Activated T-cell treated with anti-CD3 and anti-CD28 coated beads, Interleukin-2, amount 50 U/mL, for 72 hours (primary cell): ENCODE data around the gene OR2W3. TPM values are rescaled to one million over a fixed set of nuclear protein-coding genes. Genes with fewer than 3 reads are reported as not detected.

Source experiments
- ATAC-seq, 2 donors: fragments of 150-1000 bp; cut with Tn5 transposase; replicated peaks in 1 of 2; 2 replicates each; pipeline ENCODE4 v1.10.0; 2021; ENCODE audit warnings: moderate library complexity in 2 of 2, mild to moderate bottlenecking in 1 of 2
- DNase-seq, 2 donors: peaks; one replicate each; pipeline ENCODE4 v3.0.0; 2021 to 2022; ENCODE audit warnings: mixed read lengths in 1 of 2
- H3K27ac Mint-ChIP-seq: one replicate; pipeline ENCODE4 v1.8.0; 2022; ENCODE audit warnings: mild to moderate bottlenecking, moderate library complexity, mixed read lengths
- H3K27me3 Mint-ChIP-seq: one replicate; pipeline ENCODE4 v1.8.0; 2022; ENCODE audit warnings: low read depth, mixed read lengths
- H3K36me3 Mint-ChIP-seq, 2 donors: one replicate each; pipeline ENCODE4 v1.8.0; 2022; ENCODE audit warnings: mixed read lengths in 2 of 2, mild to moderate bottlenecking in 1 of 2; ENCODE audit not compliant: insufficient read depth in 2 of 2
- H3K4me1 Mint-ChIP-seq: one replicate; pipeline ENCODE4 v1.8.0; 2022; ENCODE audit warnings: low read depth, mixed read lengths
- H3K4me3 Mint-ChIP-seq, 2 donors: one replicate each; pipeline ENCODE4 v1.8.0; 2022; ENCODE audit warnings: mild to moderate bottlenecking in 2 of 2, mixed read lengths in 2 of 2, moderate library complexity in 2 of 2
- H3K9me3 Mint-ChIP-seq, 2 donors: one replicate each; pipeline ENCODE4 v1.8.0; 2022; ENCODE audit warnings: mixed read lengths in 2 of 2
- total RNA-seq, 2 donors: library from RNA; stranded (reverse); gene quantifications; one replicate each; pipeline ENCODE4 v1.2.3, GENCODE V29; 2022

The OR2W3 gene
- total RNA-seq, 2 donors from 2014 or later = not detected

DNA sequence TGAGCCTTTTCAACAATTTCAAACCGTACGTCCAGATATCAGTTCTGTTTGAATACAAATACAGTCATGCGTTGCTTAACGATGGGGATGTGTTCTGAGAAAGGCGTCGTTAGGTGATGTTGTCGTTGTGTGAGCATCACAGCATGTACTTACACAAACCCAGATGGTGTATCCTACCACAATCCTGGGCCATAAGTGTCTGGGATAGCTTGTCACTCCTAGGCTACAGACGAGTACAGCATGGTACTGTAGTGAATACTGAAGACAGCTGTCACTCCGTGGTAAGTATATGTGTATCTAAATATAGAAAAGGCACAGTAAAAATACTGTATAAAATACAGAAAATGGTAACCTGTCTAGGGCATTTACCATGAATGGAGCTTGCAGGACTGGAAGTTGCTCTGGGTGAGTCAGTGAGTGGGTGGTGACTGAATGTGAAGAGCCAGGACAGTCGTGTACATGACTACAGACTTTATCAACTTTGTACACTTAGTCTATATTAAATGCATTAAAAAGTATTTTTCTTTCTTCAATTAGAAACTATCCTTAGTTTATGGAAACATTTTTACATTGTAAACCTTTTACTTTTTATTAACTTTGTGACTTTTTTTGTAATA, 10.5 kb upstream of the OR2W3 start:
- no peak for ATAC-seq

DNA sequence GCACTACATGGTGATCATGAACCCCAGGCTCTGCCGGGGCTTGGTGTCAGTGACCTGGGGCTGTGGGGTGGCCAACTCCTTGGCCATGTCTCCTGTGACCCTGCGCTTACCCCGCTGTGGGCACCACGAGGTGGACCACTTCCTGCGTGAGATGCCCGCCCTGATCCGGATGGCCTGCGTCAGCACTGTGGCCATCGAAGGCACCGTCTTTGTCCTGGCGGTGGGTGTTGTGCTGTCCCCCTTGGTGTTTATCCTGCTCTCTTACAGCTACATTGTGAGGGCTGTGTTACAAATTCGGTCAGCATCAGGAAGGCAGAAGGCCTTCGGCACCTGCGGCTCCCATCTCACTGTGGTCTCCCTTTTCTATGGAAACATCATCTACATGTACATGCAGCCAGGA, 589 bp downstream of the OR2W3 start:
- Mint-ChIP-seq H3K27me3 (peaks cover 6% of the 10 kb centered on the region), H3K4me1 (no peaks in the 10 kb centered on the region), H3K36me3 (peaks cover 0 to 2% of the 10 kb centered on the region in 2 donors), H3K4me3 (no peak overlapping the region), H3K27ac (no peak overlapping the region), H3K9me3 (peaks cover 2 to 4% of the 10 kb centered on the region in 2 donors)
- no peak for DNase-seq
- no peak for ATAC-seq

More for the DNA sequence above, 10.5 kb upstream of the OR2W3 start:
- Mint-ChIP-seq H3K9me3 (no peaks in the 10 kb centered on the region), H3K36me3 (no peaks in the 10 kb centered on the region), H3K27me3 (no peaks in the 10 kb centered on the region), H3K4me3 (no peak overlapping the region), H3K27ac (no peak overlapping the region), H3K4me1 (no peaks in the 10 kb centered on the region)
- DNase-seq = no peak

DNA sequence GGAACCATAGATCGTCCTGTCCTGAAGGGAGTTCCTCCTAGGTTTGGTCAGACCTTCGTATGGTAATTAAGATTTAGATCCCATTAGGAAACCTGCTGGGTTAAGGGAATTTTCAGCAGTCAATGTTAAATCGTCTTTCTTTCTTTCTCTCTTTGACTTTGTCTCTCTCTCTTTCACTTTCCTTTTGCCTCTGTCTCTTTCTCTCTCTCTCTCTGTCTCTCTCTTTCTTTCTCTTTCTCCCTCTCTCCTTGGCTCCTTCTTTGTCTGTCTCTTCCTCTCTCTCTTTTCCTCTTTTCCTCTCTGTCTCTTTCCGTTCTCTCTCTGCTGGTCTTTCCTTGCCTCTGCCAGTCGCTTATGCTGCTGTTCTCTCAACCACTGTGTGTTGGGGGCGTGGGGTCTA, 8.7 kb downstream of the OR2W3 start:
- H3K4me1 Mint-ChIP-seq = peaks cover 27% of the 10 kb centered on the region
- ATAC-seq (no peak), DNase-seq (no peak)
- H3K36me3 Mint-ChIP-seq = peaks cover 5 to 8% of the 10 kb centered on the region in 2 donors
- peak overlapping the region in 1 of 2 donors; percentile 12 for H3K4me3 Mint-ChIP-seq
- no peak overlapping the region for H3K27ac Mint-ChIP-seq
- no peaks in the 10 kb centered on the region for H3K27me3 Mint-ChIP-seq
- peaks cover 6 to 12% of the 10 kb centered on the region in 2 donors for H3K9me3 Mint-ChIP-seq

DNA sequence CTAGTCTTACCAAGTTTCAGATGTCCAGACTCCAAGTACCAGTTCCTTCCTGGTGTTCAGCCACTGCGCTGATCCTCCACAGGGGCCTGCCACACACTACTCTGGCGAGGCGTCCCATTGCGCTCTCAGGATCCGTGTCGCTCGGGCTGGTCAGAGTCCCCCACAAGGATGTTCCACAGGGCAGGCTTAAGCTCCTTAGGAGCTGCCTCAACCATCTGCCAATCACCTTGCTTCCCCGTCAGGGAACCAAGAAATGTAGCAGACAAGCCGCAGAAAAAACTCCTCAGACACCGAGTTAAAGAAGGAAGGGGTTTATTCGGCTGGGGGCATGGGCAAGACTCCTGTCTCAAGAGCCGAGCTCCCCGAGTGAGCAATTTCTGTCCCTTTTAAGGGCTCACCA, 9.8 kb downstream of the OR2W3 start:
- H3K4me3 Mint-ChIP-seq = no peak overlapping the region
- peaks cover 5 to 8% of the 10 kb centered on the region in 2 donors for H3K36me3 Mint-ChIP-seq
- no peak overlapping the region for H3K27ac Mint-ChIP-seq
- no peaks in the 10 kb centered on the region for H3K27me3 Mint-ChIP-seq
- DNase-seq (no peak), ATAC-seq (no peak)
- H3K4me1 Mint-ChIP-seq = peaks cover 27% of the 10 kb centered on the region
- H3K9me3 Mint-ChIP-seq = peaks cover 6 to 12% of the 10 kb centered on the region in 2 donors

DNA sequence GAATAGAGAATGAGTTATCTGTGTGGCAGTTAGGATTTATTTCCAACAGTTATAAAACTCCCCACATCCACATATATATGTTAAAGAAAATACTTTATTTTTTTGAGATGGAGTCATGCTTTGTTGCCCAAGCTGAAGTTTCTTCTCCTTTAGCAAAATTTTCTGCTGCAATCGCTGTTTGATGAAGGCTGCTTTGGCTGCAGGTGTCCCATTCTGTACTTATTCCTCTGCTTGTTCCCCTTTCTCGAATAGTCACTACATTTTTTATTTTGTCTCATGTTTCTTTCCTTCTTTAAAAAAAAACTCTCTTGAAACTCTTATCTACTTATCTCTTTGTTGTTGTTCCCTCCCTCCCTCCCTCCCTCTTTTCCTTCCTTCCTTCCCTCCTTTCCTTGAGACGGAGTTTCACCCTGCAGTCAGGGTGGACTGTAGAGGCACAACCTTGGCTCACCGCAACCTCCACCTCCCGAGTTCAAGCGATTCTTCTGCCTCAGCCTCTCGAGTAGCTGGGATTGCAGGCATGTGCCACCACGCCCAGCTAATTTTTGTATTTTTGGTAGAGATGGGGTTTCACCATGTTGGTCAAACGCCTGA, 10.6 kb downstream of the OR2W3 start:
- Mint-ChIP-seq H3K4me1 (peaks cover 27% of the 10 kb centered on the region), H3K9me3 (peaks cover 6 to 12% of the 10 kb centered on the region in 2 donors), H3K36me3 (peaks cover 5 to 8% of the 10 kb centered on the region in 2 donors), H3K27ac (peak overlapping the region; percentile 95), H3K4me3 (peak overlapping the region; percentile 69 to 94), H3K27me3 (no peaks in the 10 kb centered on the region)
- DNase-seq = no peak
- no peak for ATAC-seq

DNA sequence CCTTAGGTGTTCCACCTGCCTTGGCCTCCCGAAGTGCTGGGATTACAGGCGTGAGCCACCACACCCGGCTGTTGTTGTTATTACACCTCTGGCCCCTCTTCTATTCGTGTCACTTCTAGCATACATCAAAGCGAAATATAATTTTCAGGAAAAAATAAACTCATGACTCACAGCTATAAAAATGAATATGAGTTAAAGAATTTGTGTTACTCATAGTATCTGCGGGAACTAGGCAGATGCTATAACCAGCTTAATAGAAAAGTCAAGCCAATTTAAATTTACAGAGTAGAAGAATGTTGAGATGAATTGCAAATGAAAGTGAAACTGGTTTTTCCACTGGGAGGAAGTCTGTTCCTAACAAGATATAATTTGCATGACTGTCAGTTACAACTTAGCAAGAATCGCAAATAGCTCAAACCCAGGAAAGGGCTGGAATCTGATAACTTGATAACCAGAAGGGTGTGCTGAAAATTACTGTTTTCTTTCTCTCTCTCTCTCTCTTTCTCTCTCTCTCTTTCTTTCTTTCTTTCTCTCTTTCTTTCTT, 11.2 kb downstream of the OR2W3 start:
- Mint-ChIP-seq H3K9me3 (peaks cover 6 to 12% of the 10 kb centered on the region in 2 donors), H3K27me3 (no peaks in the 10 kb centered on the region), H3K27ac (peak overlapping the region; percentile 95), H3K4me1 (peaks cover 27% of the 10 kb centered on the region), H3K36me3 (peaks cover 5 to 8% of the 10 kb centered on the region in 2 donors), H3K4me3 (peak overlapping the region; percentile 69 to 94)
- peak; percentile 19 to 25 for DNase-seq
- peak; percentile 88 to 98 for ATAC-seq

DNA sequence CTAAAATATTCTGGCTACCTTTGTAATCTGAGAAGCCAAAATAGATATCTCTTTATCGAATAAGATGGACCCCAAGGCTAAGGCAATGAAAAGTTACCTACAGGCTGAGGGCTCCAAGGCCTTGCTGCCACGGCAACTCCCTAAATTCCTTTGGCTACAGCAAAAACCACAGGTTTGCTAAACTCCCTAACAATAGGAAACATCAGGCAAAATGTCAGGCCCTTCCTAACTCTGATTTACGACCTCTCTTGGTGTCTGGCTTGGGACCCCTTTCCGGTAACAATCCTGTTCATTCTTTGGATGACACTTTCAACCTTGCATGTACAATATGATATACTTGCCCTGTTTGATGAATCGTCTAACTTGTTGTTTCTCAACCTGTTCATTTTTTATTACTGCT, 13.4 kb downstream of the OR2W3 start:
- ATAC-seq (no peak), DNase-seq (no peak)
- no peak overlapping the region for H3K4me3 Mint-ChIP-seq
- H3K9me3 Mint-ChIP-seq = peaks cover 6 to 12% of the 10 kb centered on the region in 2 donors
- peak overlapping the region; percentile 8 for H3K27ac Mint-ChIP-seq
- no peaks in the 10 kb centered on the region for H3K27me3 Mint-ChIP-seq
- peaks cover 5 to 8% of the 10 kb centered on the region in 2 donors for H3K36me3 Mint-ChIP-seq
- peaks cover 27% of the 10 kb centered on the region for H3K4me1 Mint-ChIP-seq

DNA sequence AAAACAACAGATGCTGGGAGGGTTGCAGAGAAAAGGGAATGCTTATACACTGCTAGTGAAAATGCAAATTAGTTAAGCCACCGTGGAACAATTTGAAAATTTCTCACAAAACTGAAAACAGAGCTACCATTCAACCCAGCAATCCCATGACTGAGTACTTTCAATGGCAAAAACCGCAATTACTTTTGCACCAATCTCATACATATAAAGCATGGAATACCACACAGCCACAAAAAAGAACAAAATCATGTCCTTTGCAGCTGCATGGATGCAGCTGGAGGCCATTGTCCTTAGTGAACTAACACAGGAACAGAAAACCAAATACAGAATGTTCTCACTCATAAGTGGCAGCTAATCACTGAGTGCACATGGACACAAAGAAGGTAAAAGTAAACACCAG, 18.4 kb downstream of the OR2W3 start:
- peaks cover 9% of the 10 kb centered on the region for H3K27me3 Mint-ChIP-seq
- H3K27ac Mint-ChIP-seq = no peak overlapping the region
- peaks cover 0 to 2% of the 10 kb centered on the region in 2 donors for H3K36me3 Mint-ChIP-seq
- H3K9me3 Mint-ChIP-seq = peaks cover 0 to 3% of the 10 kb centered on the region in 2 donors
- ATAC-seq = no peak
- H3K4me3 Mint-ChIP-seq = no peak overlapping the region
- no peaks in the 10 kb centered on the region for H3K4me1 Mint-ChIP-seq
- DNase-seq = no peak

DNA sequence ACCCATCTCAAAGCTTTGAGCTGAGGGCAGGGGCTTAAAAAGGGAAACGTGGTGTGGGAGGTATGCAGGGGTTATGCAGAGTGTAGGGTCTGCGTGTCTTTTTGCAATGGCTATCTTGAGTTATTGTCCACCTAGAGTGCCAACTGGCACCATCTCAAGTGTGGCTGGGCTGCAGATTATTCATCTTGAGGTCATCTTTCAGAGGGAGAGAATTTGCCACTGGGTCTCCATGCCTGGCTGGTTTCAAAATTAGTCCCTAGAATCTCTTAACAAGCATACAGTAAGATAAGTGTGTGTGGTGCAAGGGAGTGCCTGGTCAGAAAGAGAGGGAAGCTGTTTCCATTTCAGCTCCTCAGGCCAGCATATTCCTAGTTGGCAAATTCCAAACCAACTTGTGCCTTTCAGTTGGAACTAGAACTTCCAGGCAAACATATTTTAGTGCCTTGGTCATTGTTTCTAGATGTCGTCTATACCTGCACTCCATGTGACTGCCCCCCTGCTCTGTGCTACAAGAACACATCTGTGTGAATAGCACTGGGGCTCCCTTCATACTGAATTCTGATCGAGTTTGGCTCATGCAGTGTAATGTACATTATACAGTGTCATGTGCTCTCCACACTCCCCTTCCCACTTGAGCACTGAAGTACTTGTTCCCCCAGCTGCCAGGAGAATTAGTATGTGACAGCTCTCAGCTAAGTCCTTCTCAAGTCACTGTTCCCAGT, 19.7 kb downstream of the OR2W3 start:
- H3K9me3 Mint-ChIP-seq = no peaks in the 10 kb centered on the region
- no peak for DNase-seq
- no peaks in the 10 kb centered on the region for H3K36me3 Mint-ChIP-seq
- ATAC-seq = no peak
- no peak overlapping the region for H3K27ac Mint-ChIP-seq
- peaks cover 9% of the 10 kb centered on the region for H3K27me3 Mint-ChIP-seq
- no peaks in the 10 kb centered on the region for H3K4me1 Mint-ChIP-seq
- H3K4me3 Mint-ChIP-seq = no peak overlapping the region

DNA sequence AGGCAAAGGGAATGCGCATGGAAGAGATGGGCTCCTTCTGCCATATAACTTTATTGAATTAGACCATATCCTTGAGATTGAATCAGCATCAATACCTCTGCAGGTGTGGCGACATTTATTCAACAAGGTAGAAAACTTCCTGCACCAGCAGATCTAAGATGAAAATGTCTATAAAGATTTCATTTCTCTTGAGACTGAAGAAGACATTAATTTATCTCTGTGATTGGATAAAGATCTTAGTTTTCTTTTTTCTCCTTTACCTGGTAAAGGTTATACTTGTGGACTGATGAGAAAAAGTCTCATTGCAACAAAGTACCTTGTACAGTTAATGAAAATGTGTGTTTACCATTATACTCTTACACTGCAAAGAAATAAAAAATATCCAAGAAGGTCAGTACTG, 24.6 kb downstream of the OR2W3 start, which contains the start of gene OR2T8:
TSS of gene OR2T8 (plus strand) at position 301 of the 400 bp plus-strand sequence. CDS start 766 bp downstream, outside the sequence.
- peaks cover 9% of the 10 kb centered on the region for H3K27me3 Mint-ChIP-seq

DNA sequence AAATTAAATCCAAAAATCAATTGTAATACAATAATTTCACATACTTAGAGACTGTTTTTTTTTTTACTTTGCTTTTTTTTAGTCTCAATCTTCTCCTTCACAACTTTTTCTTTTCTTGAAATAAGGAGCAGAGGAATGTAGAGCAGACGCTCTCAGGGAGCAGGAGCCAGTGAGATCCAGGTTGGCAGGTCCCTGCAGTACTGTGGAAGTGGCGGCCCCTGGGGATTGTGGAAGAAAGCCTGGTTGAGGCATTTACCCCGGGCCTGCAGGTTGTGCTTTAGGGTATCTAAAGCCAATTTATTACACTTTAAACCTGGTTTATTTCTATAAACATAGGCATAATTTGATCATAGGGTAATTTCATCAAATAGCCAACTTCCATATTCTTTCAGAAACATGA, 28.6 kb downstream of the OR2W3 start:
- no peaks in the 10 kb centered on the region for H3K9me3 Mint-ChIP-seq
- no peak overlapping the region for H3K27ac Mint-ChIP-seq
- H3K27me3 Mint-ChIP-seq = no peaks in the 10 kb centered on the region
- H3K4me3 Mint-ChIP-seq = no peak overlapping the region
- no peaks in the 10 kb centered on the region for H3K36me3 Mint-ChIP-seq
- H3K4me1 Mint-ChIP-seq = no peaks in the 10 kb centered on the region
- no peak for ATAC-seq
- DNase-seq = no peak

More for the DNA sequence above, 24.6 kb downstream of the OR2W3 start, which contains the start of gene OR2T8:
- Mint-ChIP-seq H3K4me3 (no peak within 1 kb of the TSS), H3K27ac (no peak within 1 kb of the TSS), H3K36me3 (no peaks in the 10 kb centered on the region), H3K4me1 (no peaks in the 10 kb centered on the region), H3K9me3 (no peaks in the 10 kb centered on the region)
- ATAC-seq (no peak), DNase-seq (no peak)

DNA sequence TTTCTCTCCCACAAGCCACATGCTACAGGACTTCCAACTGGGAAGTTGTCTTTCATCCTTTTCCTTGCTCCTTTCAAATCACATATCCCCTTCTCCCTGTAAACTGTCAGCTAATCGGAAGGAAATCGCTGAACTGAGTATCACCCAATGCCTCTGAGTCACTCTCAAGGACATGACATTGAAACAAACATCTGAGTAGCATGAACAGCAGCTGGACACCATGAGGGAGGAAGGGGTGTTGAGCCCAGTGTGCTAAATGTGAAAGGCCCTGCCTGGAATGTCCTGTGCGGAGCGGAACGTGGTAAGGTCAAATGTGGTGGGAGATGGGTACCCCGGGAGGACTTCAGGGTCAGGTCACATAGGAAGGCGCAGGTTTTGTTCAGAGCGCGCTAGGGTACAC, 29.5 kb downstream of the OR2W3 start, which contains the start of gene OR2AJ1:
TSS of gene OR2AJ1 (plus strand) at position 22 of the 400 bp plus-strand sequence. CDS start 8,880 bp downstream, outside the sequence.
- Mint-ChIP-seq H3K27me3 (no peaks in the 10 kb centered on the region), H3K4me1 (no peaks in the 10 kb centered on the region), H3K36me3 (no peaks in the 10 kb centered on the region), H3K4me3 (no peak within 1 kb of the TSS), H3K27ac (no peak within 1 kb of the TSS), H3K9me3 (no peaks in the 10 kb centered on the region)
- no peak for ATAC-seq
- no peak for DNase-seq

DNA sequence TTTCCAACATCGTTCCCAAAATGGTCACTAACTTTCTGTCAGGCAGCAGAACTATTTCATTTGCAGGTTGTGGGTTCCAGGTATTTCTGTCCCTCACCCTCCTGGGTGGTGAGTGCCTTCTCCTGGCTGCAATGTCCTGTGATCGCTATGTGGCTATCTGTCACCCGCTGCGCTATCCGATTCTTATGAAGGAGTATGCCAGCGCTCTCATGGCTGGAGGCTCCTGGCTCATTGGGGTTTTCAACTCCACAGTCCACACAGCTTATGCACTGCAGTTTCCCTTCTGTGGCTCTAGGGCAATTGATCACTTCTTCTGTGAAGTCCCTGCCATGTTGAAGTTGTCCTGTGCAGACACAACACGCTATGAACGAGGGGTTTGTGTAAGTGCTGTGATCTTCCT, 38.6 kb downstream of the OR2W3 start:
- no peak for ATAC-seq
- no peak for DNase-seq
- Mint-ChIP-seq H3K27ac (no peak overlapping the region), H3K9me3 (peaks cover 0 to 3% of the 10 kb centered on the region in 2 donors), H3K36me3 (no peaks in the 10 kb centered on the region), H3K27me3 (no peaks in the 10 kb centered on the region), H3K4me3 (no peak overlapping the region), H3K4me1 (no peaks in the 10 kb centered on the region)
